Stimulated activated CD8-positive, alpha-beta memory T cell treated with anti-CD3 and anti-CD28 coated beads, Interleukin-15, amount 100 ng/mL, for 24 hours (primary cell): ENCODE measurements around the gene CHMP5.

Experiments
- DNase-seq: peaks from one replicate; pipeline ENCODE4 v3.0.0-alpha.2; 2020; ENCODE audit warnings: low read depth

CHMP5 gene

GRCh38 chr9:33244137-33244784 lies 20.6 kb upstream of the CHMP5 start:
- DNase-seq, result no peak

DNA sequence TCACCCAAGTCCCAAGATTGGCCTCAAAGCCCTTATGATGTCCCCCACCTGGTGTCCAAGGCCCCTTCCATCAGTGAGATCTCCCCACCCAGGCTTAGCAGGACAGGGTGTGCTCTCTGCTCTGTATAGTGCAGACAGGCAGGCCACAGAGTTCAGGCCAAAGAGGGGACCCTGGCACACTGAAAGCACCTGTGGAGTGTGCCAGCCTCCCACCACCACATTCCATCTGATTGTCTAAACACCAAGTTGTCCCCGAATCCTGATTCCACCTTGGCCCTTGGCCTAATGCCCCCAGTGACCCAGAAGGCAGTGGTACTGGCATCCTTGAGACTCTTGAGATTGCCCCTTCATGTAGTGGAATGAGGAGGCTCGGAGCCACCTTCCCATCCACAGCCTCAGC lies 19.5 kb upstream of the CHMP5 start:
- no peak for DNase-seq

DNA sequence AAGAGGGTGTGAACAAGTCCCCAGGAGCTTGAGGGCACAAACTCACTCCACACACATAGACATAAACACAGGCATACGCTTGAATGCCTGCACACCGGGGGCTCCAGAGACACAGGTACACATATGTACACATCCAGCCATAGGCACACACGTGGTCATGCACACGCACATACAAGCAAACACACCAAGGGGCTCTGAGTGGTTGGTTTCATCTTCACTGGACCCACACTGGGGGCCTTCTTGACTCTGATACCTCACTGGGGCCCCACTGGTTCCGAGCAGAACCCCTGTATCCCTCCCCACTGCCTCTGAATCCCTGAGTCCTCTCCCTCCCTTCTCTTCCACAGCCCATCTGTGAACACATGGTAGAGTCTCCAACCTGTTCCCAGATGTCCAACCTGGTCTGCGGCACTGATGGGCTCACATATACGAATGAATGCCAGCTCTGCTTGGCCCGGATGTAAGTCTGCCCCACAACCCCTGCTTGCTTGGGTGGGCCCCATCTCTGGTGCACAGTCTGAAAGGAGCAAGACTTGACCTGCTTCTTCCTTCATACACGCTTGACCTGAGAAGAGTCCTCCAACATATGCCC lies 18.5 kb upstream of the CHMP5 start:
- DNase-seq, result no peak

- DNase-seq, result no peak
These were observed 16.2 kb upstream of the CHMP5 start for GRCh38 chr9:33248606-33249005.

GRCh38 chr9:33249087-33249658 lies 15.7 kb upstream of the CHMP5 start:
- DNase-seq, result no peak

DNA sequence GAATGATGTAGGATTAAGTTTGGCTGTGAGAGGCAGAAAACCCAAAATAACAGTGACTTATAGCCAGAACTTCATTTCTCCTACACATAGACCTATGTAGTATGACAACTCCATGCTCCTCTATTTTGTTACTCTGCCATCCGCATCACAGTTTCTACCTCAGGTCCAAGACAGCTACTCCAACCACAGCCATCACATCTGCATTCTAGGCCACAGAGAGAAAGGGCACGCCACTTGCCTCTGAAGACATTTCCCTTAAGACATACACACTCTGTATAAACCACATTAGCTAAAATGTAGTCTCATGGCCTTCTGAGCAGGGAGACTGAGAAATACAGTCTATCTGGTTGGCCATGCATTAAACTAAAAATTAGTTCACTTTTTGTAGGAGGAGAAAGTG lies 14.9 kb upstream of the CHMP5 start:
- no peak for DNase-seq

DNA sequence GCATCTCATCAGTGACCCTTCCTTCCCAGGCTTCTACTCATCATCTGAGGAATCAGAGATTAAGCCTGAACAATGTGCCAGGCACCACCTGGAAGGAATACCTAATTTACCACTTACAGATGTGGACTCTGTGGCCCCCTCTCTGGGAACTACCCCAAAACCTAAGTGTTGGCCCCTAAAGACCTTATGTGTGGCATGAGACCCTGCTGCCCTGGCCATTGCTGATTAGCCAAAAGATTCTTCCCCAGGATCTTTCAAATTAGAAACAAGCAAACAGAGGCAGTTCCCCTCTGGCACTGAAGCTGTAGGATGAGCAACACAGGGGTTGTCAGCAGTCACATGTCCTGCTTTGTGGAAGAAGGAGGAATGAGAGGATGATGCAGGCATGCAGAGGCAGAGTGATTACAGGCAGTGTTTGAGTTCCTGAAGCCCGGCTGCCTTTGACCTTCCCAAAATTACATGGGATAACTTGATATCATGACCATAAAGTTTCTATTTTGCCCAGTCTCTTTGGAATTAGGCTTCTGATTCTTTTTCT lies 14.3 kb upstream of the CHMP5 start:
- DNase-seq, result no peak

GRCh38 chr9:33254211-33254610 lies 10.6 kb upstream of the CHMP5 start:
- no peak for DNase-seq

DNA sequence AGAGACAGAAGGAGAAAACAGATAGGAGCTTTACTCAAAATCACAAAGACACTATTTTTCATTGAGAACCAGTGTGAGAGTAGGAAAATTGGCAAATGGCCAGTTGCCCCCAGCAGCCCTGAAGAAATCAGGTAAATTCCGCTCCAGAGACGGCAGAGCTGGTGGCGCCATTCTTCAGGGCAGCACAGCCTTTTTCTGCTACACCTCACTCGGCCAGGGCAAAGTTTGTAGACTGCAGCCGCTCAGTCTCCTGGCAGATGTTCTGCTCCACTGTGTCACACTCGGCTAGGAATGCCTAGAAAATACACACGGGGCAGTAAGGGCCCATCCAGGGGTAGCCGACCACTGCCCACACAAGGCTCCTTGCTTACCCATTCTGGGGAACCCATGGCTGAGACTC lies 9.8 kb upstream of the CHMP5 start:
- no peak for DNase-seq

DNA sequence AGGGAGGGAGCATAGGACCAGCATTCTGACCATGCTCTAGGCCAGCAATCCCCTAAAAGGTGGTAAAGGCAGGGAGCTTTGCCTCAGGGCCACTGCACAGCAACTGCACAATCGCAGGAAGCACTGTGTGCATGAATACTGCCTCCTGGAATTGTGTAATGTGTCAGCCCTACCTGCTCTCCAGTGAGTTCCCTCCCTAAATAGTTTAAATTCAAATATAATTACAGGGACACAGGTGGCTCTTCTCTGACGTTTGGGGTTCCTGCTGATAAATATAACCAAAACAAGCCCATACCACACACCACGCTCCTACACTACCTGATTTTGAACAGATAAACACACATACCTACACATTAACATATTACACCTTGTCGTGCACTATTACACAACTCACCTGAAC lies 9.4 kb upstream of the CHMP5 start:
- no peak for DNase-seq

- no peak for DNase-seq
These were observed 8.6 kb upstream of the CHMP5 start for GRCh38 chr9:33256236-33256635.

- no peak for DNase-seq
These were observed 7.6 kb upstream of the CHMP5 start for GRCh38 chr9:33257276-33257675.

- DNase-seq, result no peak
These were observed 4.5 kb upstream of the CHMP5 start for GRCh38 chr9:33260372-33260771.

DNA sequence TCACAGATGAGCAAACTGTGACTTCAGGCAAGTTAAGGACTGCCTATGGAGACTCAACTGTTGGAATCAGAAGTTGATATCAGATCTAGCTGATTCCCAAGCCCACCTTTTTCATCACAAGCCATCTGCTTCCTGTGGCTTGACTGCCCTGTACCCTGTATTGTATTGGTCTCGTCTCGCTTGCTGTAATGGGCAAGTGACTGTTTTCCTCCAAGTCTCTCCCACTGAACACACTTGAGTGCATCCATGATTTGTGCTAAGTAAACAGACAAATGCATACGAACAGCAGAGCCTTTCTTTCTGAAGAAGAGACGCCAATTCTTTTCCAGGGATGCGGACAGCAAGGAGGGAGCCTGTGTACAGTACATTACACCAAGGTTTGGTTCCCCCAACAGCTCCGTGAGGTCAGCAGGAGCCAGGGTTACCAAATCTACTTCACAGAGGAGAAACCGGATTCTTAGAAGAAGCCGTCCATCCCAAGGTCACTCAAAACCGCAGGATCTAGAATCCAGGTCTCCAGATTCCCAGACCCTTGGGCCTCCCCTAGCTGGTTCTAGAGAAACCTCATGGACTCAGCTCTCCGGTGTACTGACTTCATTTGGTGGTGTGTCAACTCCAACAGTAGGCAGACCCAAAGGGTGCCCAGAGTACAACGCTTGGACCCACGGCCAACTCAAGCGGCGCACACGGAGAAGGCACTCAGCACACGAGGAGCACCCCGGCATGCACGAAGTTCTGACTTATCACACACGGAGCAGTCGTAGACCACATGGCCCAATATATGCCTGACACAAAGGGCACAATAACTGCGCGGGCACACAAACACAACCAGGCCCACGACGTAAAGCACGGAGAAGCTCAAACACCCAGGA lies 1.5 kb upstream of the CHMP5 start:
- no peak for DNase-seq

- DNase-seq, result no peak
These were observed 811 bp upstream of the CHMP5 start for GRCh38 chr9:33264003-33264472.

DNA sequence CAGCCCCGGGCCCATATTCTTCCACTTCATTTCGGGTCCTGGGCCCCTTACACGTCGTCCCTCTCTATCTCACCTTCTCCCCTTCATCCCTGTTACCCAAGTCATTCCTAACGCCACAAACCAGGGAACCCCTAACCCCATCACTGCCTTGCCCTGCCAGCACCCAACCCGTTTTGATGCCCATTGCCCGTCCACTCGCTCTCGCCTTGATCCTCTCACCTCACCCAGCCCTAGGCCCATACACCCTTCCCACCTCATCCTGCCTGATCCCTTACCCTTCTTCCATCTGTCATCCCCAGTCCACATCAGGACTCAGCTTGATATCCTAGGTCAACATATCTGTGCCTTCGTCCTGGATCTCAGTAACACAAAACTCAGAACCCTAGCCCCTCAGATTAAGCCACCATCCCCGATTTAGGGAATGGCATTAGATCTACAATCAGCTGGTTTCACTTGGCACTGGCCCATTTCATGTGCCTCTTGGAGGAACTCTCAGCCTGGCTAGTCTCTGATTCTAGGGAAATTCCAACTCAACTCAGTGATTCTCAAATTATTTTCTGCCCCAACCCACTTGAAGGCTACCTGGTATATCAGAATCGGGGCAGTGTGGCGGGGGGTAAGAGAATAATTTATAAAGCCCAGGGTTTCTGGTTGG lies 489 bp downstream of the CHMP5 start:
- no peak for DNase-seq

- DNase-seq, result no peak
These were observed 2.4 kb downstream of the CHMP5 start for GRCh38 chr9:33267151-33267767.

GRCh38 chr9:33270146-33270545 lies 5.3 kb downstream of the CHMP5 start:
- DNase-seq, result no peak

GRCh38 chr9:33272061-33272460 lies 7.2 kb downstream of the CHMP5 start:
- DNase-seq, result no peak

DNA sequence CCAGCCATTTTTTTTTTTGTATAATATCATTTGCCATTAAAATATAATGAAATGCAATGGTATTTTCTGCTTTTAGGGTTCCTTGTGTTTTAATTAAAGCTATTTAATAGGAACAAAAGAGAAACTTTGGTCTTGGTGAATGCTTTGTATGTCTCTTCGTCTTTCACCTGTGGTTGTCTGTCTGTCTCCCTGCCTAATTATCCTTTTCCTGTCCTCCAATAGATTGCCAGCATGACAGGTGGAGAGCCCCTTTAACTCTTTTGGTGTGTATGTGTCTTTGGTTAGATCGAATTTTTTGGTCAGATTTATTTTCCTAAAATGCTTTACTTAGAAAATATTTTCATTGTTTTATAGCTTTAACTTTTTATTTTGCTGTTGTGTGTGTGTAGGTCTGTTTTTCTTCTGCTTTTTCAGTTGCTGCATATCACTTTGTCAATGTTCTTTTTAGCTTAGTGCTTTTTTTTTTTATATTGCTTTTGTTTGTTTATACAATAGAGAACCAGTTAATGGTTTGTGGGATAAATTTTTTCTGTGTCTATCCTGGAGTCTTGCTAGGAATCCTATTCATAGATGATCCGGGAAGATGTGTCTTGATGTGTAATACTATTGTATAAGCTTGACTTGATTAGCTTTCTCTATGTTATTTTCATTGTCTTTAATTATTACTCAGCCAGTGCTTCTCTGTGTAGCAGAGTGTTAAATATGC lies 8.6 kb downstream of the CHMP5 start:
- DNase-seq, result no peak

GRCh38 chr9:33273972-33274328 lies 9.1 kb downstream of the CHMP5 start:
- no peak for DNase-seq
